ENCODE data around the gene DCK. TPM values are rescaled to one million over a fixed set of nuclear protein-coding genes. Genes with fewer than 3 reads are reported as not detected.

DCK gene
- 12.7 to 14.1 TPM (median 13.9 TPM) in 3 replicates for total RNA-seq

DNA sequence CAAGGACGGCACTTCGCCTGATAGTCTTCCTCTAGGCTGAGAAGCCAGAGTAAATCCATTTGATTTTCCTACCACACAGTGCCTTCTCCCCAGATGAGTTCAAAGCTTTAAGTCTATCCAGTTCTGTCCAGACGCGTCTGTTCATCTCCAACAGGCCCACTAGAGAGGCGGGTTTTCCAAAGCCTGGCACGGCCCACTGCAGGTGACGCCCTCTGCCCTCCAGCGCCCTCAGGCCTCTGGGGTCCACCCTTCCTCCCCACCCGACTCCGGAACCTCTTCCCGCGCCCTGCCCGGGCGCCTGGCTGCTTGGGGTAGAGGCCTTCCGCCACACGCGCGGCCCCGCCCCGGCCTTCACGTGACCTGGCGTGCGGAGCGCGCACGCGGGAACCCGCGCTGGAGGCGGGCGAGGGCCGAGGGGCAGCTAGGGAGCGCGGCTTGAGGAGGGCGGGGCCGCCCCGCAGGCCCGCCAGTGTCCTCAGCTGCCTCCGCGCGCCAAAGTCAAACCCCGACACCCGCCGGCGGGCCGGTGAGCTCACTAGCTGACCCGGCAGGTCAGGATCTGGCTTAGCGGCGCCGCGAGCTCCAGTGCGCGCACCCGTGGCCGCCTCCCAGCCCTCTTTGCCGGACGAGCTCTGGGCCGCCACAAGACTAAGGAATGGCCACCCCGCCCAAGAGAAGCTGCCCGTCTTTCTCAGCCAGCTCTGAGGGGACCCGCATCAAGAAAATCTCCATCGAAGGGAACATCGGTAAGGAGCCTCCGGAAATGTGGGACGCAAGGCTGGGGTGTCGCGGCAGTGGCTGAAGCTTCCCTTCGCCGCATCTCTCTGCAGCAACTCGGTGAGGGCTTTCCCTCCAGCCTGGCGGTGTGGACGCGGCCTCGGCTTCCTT, at the start of gene DCK:
TSS of gene DCK (plus strand) at position 469 of the 888 bp plus-strand sequence. CDS start at position 656, 187 bp downstream.
- Mint-ChIP-seq H3K4me1 (peaks cover 39% of the 10 kb centered on the region), H3K27me3 (ENCODE audit: low read depth) (no peaks in the 10 kb centered on the region), H3K36me3 (peaks cover 3% of the 10 kb centered on the region), H3K27ac (peak within 1 kb of the TSS; percentile 94), H3K9me3 (no peaks in the 10 kb centered on the region), H3K4me3 (peak within 1 kb of the TSS; percentile 85)
- DNase-seq (ENCODE audit: low spot score in 2 of 2, unreplicated experiment in 2 of 2), result peak; percentile 68 to 83
- TF ChIP-seq, protein P1, sequence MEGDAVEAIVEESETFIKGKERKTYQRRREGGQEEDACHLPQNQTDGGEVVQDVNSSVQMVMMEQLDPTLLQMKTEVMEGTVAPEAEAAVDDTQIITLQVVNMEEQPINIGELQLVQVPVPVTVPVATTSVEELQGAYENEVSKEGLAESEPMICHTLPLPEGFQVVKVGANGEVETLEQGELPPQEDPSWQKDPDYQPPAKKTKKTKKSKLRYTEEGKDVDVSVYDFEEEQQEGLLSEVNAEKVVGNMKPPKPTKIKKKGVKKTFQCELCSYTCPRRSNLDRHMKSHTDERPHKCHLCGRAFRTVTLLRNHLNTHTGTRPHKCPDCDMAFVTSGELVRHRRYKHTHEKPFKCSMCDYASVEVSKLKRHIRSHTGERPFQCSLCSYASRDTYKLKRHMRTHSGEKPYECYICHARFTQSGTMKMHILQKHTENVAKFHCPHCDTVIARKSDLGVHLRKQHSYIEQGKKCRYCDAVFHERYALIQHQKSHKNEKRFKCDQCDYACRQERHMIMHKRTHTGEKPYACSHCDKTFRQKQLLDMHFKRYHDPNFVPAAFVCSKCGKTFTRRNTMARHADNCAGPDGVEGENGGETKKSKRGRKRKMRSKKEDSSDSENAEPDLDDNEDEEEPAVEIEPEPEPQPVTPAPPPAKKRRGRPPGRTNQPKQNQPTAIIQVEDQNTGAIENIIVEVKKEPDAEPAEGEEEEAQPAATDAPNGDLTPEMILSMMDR (IDR thresholded peaks at IDR 0.05; ENCODE audit: unreplicated experiment), result no peak

DNA sequence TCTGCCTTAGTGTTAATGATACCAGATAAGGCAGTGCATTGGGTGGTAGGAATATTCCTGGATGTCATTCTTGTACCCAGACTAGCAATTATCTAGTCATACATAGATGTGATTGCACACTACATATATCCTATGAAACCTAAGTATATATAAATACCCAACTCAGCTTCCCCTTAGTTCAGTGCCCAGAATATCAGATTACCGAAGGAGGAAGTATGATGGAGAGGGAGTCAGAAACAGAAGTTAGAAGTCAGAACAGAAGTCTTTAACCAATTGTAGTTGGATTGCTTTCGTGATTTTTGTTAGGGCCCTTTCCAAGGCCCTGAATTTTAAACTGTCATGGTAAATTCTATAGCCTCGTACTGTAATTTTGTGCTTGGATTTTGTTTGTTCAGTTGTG, 48.4 kb upstream of the DCK start:
- no peak overlapping the region for H3K4me3 Mint-ChIP-seq

DNA sequence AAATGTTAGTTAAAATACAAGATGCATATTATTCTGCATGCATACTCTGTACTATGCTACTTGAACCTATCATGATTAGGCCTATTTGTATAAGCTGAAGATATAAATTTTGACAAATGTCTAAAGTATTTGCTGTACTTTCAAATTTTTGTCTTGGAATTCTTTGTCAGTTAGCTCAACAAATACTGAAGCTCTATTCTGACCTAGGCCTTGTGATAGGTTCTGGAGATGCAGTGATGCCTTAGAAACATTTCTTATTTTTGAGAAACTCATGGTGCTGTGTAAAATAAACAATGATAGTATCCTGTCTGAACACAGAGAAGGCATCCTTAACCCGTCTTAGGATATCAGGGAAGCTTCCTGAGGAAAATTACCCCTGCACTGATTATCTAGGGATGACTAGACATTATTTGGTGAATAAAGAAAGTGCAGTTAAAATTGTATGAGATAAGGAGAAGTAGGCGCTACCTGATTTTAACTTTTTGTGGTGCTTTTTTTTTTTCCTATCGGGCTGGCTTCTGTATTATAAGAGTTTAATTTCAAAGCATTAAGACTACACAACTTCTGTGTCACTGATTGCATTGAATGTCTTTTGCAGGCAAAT, 47.9 kb upstream of the DCK start:
- Mint-ChIP-seq H3K4me3 (no peak overlapping the region), H3K27ac (peak overlapping the region; percentile 21), H3K36me3 (peaks cover 9% of the 10 kb centered on the region), H3K27me3 (ENCODE audit: low read depth) (no peaks in the 10 kb centered on the region), H3K4me1 (peaks cover 11% of the 10 kb centered on the region), H3K9me3 (peaks cover 11% of the 10 kb centered on the region)
- no peak for DNase-seq (ENCODE audit: low spot score in 2 of 2, unreplicated experiment in 2 of 2)
- TF ChIP-seq, protein P1 (IDR thresholded peaks at IDR 0.05; ENCODE audit: unreplicated experiment), result no peak

More for the DNA sequence above, 48.4 kb upstream of the DCK start:
- H3K9me3 Mint-ChIP-seq, result peaks cover 11% of the 10 kb centered on the region
- no peaks in the 10 kb centered on the region for H3K27me3 Mint-ChIP-seq (ENCODE audit: low read depth)
- no peak for DNase-seq (ENCODE audit: low spot score in 2 of 2, unreplicated experiment in 2 of 2)
- H3K4me1 Mint-ChIP-seq, result peaks cover 11% of the 10 kb centered on the region
- H3K36me3 Mint-ChIP-seq, result peaks cover 12% of the 10 kb centered on the region
- H3K27ac Mint-ChIP-seq, result no peak overlapping the region
- TF ChIP-seq, protein P1 (IDR thresholded peaks at IDR 0.05; ENCODE audit: unreplicated experiment), result no peak

DNA sequence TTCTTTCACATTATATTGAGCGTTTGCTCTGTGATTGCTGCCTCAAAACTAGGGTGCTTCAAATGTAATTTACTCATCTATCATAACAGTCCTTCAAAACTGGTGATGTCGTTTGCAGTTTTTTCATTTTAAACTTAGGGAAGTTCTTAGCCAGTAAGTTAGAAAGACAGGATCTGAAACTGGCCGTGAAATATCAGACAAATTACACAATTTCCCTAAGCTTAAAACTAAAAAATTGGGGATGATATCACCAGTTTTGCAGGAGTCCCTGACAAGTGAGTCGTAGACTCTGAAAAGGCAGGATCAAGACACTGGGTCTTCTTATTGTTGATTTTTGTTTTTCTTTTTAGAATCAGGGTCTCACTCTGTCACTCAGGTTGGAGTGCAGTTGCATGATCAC, 46.5 kb upstream of the DCK start:
- Mint-ChIP-seq H3K9me3 (peaks cover 8% of the 10 kb centered on the region), H3K4me1 (peaks cover 11% of the 10 kb centered on the region), H3K27me3 (ENCODE audit: low read depth) (no peaks in the 10 kb centered on the region), H3K36me3 (peaks cover 4% of the 10 kb centered on the region), H3K4me3 (no peak overlapping the region), H3K27ac (no peak overlapping the region)
- DNase-seq (ENCODE audit: low spot score in 2 of 2, unreplicated experiment in 2 of 2), result no peak
- TF ChIP-seq, protein P1 (IDR thresholded peaks at IDR 0.05; ENCODE audit: unreplicated experiment), result no peak

DNA sequence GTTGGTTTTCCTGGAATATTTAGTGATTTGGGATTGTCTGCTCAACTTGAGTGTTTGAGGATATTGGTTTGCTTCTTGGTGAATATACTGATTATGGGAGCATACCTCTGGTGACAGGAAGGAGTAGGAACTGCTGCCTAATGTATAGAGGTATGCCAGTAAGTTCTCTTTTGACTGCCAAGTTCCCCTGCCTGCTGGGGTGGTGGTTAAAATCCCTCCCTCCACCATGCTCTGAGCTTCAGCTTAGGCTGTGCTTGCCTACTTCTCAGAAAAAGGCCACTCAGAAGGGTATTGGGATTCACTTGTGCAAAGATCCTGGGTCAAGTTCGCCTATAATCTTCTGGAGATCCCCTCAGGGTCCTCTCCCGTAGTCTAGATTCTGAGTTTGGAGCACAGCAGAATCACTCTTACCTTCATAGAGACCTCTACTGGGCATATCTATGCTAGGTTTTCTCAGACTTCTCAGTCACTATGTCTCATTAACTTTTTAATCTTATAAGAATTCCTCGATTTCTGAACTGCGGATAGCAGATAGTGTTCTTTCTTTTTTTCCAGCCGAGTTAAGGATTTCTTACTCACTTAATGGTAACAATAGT, 44.7 kb upstream of the DCK start:
- Mint-ChIP-seq H3K4me1 (peaks cover 7% of the 10 kb centered on the region), H3K9me3 (peaks cover 6% of the 10 kb centered on the region), H3K36me3 (peaks cover 2% of the 10 kb centered on the region), H3K4me3 (no peak overlapping the region), H3K27ac (no peak overlapping the region), H3K27me3 (ENCODE audit: low read depth) (no peaks in the 10 kb centered on the region)
- DNase-seq (ENCODE audit: low spot score in 2 of 2, unreplicated experiment in 2 of 2), result no peak
- TF ChIP-seq, protein P1 (IDR thresholded peaks at IDR 0.05; ENCODE audit: unreplicated experiment), result no peak

Measured in mesothelial cell of epicardium (in vitro differentiated cells).